Stimulated activated CD4-positive, alpha-beta T cell treated with anti-CD3 and anti-CD28 coated beads, Interleukin-4, amount 100 ng/mL, for 4 hours (primary cell): ENCODE results near the gene BICD1.
"Not testable (repeated sequence)": the region's sequence is repeated elsewhere in the genome, so short reads cannot be mapped to it uniquely, and the experiment has no call there.

Experiments used
- DNase-seq, 2 experiments: peaks; one replicate each; pipeline ENCODE4 v3.0.0-alpha.2; 2020

Gene BICD1

DNA sequence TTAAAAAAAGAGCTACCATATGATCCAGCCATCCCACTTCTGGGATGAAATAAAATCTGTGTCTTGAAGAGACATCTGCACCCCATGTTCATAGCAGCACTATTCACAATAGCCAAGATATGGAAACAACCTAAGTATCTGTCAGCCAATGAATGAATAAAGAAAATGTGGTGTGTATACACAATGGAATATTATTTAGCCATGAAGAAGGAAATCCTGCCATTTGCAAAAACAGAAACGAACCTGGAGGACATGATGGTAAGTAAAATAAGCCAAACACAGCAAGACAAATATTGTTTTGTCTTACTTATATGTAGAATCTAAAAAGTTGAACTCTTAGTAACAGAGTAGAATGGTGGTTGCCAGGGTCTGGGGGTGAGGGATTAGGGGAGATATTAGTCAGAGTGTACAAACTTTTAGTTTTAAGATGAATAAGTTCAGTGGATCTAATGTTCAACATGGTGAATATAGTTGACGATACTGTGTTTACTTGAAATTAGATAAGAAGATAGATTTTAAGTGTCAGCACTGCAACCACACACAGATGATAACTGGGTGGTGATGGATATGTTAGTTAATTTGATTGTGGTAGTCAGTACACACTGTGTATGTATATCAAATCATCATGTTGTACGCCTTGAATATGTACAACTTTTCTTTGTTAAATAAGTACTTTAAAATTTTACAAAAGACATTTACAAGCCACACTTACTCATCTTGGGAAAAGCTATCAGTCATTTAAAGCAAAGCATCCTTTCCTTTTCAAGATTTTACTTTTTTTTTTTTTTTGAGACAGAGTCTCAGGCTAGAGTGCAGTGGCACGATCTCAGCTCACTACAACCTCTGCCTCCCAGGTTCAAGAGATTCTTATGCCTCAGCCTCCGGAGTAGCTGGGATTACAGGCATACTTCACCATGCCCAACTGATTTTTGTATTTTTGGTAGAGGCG is 89.9 kb downstream of the BICD1 start:
- no peak for DNase-seq

DNA sequence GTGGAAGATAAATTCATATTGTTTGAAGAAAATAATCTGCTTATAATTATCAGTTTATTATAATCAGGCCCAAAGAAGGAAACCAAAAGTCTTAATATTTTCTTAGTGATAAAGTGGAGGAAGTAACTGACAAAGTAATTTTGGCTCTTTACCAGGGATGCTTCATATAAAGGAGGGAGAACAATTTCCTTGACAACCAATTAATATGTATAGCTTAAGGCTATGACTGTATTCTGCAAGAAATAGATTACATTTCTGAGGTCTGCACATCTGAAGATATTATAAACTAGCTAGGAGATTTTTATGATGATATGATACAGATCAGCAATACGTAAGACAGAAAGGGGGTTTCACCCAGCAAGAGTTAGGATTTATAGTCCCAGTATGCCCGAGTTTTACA is 90.8 kb downstream of the BICD1 start:
- DNase-seq, result no peak

DNA sequence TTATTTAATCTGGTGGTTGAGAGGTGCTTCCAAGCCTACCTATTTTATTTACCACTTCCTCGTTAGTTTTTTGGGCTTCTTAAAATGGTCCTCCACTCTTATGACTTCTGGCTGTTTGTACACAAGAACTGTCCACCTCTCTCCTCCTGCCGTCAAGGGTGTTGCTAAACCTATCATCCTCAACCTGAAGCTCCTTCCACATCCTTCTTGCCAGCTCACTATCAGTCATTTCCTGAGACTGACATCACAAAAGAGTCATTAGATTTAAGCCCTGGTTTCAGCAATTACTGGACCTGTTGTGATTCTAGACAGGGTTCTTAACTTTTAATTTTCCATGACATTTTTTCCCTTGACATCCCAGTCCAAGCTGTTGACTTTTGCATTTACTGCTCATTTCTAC is 91.9 kb downstream of the BICD1 start:
- no peak for DNase-seq

DNA sequence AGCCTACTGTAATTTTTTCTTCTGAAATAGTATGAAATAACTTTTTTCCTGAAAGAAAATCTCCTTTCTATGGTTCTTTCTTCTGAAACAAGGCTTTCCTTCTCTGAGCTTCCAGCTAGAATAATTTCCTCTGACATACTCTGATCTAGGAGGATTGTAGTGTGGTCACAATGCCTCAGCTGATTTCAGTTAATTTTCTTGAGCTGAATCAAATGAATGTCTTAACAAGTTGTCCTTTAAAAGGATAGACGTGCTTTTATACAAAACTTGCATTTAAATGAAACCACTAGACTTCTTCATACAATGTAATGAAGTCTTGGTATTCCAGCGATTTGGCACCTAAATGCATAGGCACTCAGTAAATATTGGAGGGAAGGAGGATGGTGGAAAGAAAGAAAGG is 94.4 kb downstream of the BICD1 start:
- DNase-seq, result no peak

DNA sequence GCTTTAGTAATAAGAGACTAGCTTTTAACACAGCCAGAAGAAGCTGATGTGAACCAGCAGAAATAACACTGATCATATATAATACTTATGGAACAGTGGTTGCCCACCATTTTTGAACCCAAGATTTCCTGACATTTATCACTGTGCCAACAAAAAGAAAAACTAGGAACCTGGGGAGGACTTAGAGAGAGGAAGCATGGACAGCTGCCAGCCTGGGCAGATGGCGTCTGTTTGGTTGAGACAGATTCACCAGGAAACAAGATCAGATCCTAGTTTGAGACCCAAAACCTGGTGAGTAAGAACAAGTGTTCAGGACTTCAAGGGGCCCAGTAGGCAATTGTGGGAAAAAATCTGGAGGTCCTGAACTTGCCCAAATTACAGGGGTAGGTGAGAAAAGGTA is 95.3 kb downstream of the BICD1 start:
- no peak for DNase-seq

DNA sequence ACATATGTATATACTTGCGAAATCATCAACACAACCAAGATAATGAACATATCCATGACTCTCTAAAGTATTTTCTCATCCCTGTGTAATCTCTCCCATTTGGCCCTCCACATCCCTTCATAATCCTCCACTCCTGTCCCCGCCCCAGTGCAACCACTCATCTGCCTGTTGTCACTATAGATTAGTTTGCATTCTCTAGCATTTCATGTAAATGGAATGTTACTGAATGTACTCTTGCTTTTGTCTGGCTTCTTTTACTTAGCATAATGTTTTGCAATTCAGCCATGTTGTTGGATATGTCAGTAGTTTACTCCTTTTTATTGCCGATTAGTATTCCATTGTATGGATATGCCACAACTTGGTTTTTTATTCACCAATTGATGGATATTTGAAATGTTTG is 99.1 kb downstream of the BICD1 start:
- DNase-seq, result no peak

DNA sequence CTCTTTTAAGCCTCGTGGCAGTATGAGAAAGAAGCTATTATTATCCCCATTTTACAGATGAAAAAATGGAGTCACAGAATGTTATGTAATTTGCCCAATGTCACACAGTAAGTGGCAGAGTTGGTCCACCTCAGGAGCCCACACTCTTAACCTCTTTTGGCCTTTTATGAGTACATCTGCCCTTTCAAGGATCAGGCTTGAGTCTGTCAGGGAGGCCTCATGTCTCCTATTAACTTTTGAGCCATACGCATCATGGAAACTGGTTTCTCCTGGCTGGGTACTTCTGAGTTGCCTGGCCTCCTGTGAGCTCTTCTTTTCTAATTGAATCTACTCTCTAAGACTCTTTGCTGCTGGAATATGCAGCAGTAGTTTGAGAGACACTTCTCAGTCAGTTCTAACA is 101.7 kb downstream of the BICD1 start:
- no peak for DNase-seq

DNA sequence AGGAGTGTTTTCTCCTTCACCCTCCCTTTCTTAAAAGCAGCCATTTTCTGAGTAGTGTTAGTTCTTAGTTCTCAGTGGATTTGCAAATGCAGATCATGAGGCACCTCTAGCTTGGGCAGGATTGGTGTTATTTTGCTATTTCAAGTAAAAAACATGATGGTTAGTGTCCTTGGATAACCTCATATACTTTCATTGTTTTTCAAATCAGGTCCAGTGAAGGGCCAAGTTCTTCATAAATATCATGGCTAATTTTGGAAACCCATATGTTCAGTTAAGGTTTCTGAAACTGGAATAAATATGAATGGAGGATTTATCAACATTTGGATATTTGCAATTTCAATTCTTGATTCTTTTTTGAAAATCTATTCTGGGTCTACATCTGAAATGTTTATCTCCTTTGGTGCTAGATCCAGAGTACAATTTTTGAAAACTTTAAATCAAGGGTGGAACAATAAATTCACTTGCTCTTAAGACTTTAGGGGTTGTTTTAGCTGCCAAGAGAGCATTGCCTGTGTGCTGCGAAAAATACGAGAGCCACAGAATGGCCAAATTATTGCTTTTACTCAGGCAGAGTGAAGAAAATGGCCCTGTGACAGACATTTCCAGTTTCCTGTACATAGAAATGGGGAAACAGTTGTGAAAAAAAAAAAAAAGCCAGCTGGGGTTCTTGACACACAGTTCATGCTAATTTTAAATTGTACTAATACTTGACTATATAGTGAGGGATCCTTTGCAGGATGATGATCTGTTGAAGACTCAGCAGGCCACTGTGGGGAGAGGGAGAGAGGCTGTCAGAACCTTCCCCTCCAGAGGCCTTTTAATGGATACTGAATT is 104.6 kb downstream of the BICD1 start:
- DNase-seq, result no peak

DNA sequence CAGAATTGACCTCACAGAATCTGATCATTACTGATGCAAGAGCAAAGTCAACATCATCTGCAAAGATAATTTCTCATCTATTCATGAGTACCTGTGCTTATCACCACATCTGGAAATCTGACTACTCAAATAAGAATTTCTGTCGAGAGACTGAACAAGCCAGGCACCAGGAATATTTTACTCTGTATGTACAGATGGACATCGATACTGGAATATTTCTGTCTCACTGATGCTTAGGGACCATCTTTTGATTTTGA is 105.2 kb downstream of the BICD1 start:
- DNase-seq, result no peak

DNA sequence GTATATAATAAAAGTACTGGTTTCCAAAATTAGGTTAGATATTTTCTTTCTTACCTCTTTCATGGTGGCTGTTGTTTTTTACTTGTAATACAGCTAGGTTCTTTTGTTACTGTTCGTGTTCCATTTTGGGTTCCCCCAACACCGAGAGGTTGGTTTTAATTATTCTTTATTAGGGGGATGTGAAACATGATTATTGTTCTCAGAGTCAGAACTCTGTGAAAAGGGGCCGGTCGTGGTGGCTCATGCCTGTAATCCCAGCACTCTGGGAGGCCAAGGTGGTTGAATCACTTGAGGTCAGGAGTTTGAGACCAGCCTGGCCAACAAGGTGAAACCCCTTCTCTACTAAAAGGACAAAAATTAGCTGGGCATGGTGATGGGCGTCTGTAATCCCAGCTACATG is 108.1 kb downstream of the BICD1 start:
- DNase-seq, result no peak

DNA sequence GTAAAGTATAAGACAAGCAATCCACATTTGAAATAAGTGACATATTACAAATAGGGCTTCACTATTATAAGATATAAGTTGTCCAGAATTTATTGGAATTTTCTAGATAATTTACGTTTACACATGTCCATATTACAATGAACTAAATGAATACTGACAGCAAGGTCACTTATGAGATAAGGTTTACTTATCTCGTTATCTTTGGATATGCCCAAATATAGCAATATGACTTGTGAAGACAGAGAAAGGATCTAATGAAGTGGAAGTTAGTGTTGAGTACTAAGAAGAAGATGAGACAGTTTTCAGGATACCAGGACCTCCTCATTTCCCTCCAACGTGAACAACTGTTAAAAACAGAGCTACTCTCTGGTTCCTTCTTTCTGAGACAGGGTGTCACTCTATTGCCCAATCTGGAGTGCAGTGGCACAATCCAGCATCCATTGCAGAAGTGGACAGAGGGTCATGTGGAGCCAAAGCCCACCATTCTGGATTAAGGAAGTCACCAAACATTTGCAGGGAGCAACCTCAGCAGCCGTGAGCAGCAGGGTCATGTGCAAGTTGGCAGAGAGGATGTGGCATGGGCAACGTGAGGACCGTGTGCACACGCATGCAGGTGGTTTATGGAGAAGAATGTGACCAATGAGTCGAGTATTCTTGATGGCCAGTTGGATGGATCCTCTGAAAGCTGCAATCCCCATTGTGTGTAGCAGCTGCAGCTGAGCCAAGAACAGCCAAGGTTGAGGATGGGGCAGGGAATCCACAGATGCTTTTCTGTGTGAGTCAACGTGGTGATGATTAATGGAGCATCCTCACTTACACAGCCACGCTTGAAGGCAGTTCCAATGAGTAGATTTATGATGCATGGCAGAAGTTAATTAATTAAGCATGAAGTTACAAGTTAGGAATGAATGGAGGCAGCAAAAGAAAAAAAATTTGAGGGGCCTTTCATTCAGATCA is 111.0 kb downstream of the BICD1 start:
- no peak for DNase-seq

DNA sequence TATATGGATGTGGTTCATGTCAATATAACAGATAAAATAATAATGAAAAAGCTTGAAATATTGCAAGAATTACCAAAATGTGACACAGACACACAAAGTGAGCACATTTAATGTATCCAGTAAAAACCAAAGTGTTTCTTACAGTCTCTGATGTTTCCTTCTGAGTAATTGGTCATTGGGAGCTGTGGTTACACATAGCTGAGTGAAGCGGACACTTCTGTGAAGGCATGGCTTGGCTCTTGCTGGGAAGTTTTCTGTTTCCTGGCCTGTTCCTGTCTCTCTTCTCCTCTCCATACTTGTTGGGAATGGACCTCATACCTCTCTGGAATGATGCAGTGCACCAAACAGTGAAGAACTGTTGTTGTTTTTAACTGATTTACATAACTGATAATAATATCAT is 117.3 kb downstream of the BICD1 start:
- no peak for DNase-seq

DNA sequence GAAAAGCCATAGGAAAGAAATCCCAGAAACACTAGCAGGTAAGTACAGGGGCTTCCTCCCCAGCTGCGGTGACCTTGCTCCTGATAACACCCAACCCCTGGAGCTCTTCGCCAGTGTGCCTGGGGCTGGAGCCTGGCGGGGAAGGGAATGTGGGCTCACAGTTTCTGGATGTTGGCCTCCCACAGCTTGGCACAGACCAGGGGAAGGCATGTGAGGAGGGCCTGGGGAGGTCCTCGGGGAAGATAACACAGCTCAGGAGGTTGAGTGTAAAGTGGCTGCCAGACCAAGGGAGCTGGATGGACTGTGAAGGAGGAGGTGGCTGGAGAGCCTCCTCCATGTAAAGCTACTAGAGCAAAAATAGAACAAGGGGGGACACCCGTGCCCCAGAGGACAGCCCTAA is 120.1 kb downstream of the BICD1 start:
- no peak for DNase-seq

DNA sequence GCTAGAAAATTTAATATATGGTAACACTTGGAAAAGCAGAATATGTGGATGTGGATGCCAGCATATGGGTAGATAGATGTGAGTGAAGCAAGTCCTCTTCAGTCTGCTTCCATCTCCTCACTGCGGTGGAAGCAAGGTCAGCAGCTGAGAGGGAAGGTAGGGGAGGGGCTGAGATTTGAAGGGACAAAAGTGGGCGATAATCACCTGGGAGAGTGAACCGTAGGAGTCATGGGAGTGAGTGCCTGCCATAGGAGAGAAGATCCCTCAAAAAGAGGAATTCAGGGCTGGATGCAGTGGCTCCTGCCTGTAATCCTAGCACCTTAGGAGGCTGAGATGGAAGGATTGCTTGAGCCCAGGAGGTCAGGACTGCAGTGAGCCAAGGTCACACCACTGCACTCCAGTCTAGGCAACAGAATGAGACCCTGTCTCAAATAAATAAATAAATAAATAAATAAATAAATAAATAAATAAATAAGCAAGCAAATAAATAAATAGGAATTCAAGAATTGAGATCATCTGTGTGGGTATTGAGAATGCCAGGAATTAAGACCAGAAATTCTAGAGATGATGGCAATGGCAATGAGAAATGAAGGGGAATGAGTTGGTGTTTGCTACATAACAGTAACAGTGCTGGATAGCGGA is 123.4 kb downstream of the BICD1 start:
- DNase-seq, result no peak

DNA sequence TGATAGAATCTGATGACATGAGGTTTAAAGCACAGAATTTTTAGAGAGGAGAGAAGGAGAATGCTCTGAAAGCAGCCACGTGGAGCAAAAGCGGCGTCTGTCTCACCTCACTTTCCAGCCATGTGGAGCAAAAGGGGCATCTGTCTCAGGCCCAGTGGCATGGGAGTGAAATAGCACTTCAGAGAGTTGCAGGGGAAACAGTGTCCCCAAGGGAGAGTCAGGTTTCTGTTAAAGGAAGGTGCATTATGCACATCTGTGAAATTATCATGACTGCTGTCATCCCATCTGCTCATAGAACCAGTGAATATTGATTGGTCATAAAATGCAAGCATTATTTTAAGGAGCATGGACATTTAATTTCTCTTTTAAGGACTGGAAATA is 124.0 kb downstream of the BICD1 start:
- DNase-seq, result no peak

DNA sequence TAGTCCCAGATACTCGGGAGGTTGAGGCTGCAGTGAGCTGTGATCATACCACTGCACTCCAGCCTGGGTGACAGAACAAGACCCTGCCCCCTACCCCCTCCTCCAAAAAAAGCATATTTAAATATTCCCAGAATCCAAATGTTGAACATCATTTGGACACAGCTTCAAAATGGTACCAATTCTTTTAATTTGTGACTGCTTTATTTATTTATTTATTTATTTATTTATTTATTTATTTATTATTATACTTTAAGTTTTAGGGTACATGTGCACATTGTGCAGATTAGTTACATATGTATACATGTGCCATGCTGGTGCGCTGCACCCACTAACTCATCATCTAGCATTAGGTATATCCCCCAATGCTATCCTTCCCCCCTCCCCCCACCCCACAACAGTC is 124.7 kb downstream of the BICD1 start:
- not testable (repeated sequence) for DNase-seq

DNA sequence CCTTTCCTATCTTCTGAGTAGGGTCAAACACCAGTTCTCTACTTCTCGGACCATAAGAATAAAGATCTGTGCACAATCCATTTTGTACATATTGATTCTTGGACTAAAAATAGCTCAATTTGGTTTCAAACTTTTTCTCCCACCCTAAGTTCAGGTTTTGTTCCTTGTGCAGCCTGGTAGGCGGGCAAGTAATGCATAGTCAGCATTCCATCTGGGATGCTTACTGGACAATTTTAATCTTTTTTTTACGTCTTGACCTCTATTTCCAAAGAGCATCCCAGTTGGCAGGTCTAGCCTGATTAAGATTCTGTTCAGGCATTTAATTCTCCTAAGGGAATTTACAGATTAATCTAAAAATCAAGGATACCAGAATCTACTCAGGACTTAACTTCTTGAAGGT is 126.9 kb downstream of the BICD1 start:
- DNase-seq, result no peak

DNA sequence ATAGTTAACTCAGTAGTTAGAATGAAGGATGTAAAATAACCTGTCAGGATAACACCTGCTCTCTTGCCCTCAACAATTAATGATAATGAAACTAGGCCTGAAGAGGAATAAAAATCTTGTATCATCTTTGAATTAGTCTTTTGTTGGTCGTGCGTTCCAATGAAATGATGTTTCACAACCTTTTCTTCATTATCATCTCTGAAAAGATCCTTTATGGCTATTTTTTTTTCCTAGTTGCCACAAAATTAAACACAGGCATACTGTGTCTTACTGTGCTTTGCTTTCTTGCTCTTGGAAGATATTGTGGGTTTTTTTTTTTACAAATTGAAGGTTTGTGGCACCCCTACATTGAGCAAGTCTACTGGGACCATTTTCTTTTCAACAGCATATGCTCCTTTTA is 128.6 kb downstream of the BICD1 start:
- DNase-seq, result no peak

DNA sequence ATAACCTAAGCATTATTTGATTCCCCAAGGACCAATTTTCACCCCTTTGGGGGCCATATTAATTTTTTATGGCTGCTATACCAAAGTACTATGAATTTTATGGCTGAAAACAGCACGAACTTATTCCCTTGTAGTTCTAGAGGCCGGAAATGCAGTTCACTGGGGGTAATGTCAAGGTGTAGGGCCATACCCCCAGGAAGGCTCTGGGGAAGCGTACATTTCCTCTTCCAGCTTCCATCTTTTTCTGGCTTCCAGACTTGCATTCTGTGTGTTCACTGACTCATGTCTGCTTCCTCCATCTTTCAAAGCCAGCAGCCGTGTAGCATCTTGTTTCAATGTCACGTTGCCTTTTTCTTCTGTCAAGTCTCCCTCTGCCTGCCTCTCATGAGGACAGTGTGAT is 133.5 kb downstream of the BICD1 start:
- DNase-seq, result no peak

DNA sequence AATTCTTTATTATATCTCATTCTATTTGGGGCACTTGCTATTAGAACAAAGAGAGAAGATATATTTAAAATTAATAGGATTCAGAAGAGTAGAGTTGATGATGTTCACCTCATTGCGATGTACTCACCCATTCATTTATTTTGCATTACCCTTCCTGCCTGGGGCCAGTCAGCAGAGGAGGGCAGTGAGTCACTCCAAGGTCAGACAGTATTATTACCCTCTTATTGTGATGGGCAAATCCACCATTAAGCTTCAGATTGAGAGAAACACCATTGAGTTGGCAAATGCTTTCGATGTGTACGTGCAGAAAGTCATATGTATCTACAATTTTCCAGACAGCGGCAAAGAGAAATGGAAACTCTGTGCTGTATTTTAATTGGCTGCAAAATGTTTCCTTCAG is 134.2 kb downstream of the BICD1 start:
- DNase-seq, result no peak

DNA sequence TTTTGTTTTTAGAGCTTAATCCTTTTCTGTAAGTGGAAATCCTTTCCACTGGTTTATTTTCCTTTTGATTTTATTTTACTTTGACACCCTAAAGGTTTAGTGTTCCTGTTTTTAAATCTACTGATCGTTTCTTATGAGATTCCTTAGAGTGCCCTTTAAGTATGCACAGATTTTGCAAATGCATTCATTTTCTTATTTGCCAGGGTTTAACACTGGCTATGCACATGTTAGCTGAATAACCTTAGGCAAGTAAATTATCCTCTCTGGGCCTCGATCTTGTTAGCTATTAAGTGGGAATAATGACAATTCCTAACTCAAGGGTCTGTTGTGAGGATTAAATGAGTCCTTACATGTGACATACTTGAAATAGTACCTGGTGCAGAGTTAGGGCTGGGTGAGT is 136.0 kb downstream of the BICD1 start:
- DNase-seq, result no peak

DNA sequence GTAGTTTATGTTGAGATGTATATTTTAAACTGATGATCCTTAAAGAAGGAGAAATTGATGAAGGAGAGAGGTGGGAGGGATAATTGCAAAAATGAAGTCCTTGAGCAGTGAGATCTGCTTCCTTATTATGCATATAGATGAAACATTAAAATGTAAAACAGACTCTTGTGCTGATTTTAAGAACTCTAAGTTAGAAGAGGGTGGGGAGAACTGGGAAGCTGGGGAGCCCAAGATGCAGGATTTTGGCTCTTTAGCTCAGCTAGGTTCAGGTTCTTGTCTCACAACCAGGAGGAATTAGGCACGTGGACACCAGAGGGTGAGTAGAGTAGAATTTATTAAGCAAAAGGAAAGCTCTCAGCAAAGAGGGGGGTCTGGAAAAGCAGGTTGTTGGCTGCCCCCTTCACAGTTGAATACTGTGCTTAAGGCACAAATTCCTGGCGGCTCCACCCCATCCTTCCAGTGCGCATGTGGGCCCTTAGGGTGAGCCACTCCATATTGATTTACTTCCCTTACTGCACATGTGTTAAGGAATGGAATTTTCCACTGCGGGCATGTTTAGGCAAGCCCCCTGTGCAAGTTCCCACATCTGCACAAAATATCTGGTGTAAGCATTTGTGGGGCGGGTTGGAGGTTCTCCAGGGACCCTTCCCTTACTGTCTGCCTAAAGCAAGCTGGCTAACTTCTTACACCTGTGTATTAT is 141.9 kb downstream of the BICD1 start:
- DNase-seq, result no peak
